A673 (cell line): ENCODE measurements around the gene EPN2. TPM values are rescaled to one million over a fixed set of nuclear protein-coding genes. Genes with fewer than 3 reads are reported as not detected.

ENCODE experiments used
- BruUV-seq: library from RNA; stranded (reverse); fragments of 400-500 nt; replicated peaks from 2 replicates; lab custom pipeline; 2021; lab: Mats Ljungman, UMichigan
- CTCF ChIA-PET: fragments of 300-600 bp; sonication (Branson Sonifier 250); formaldehyde crosslinking; loops from one replicate; lab custom pipeline; 2022; ENCODE audit warnings: antibody characterized with exemption; lab: Charles Lee
- POLR2A ChIA-PET: fragments of 300-600 bp; sonication (Branson Sonifier 250); formaldehyde crosslinking; loops from one replicate; lab custom pipeline; 2022; ENCODE audit warnings: antibody characterized with exemption; ENCODE audit not compliant: low non-redundant PET; lab: Charles Lee
- DNase-seq: peaks from one replicate; pipeline ENCODE4 v3.0.0-alpha.2; 2015; ENCODE audit warnings: low spot score
- H3K27ac ChIP-seq: fragments of 200-600 bp; sonication (generic); 2 replicates; pipeline ENCODE4 v1.5.1; 2016; ENCODE audit warnings: mixed run types, low read depth, mild to moderate bottlenecking, mixed read lengths, antibody characterized with exemption, low read length; ENCODE audit not compliant: poor library complexity, severe bottlenecking
- H3K27me3 ChIP-seq: fragments of 200-600 bp; sonication (generic); replicated peaks from 2 replicates; pipeline ENCODE4 v1.6.1; 2017; ENCODE audit warnings: mixed run types, low read depth, mild to moderate bottlenecking, mixed read lengths, antibody characterized with exemption, low read length; ENCODE audit not compliant: insufficient read depth, poor library complexity
- H3K36me3 ChIP-seq: fragments of 200-600 bp; sonication (generic); 2 replicates; pipeline ENCODE4 v1.6.1; 2016; ENCODE audit warnings: mixed run types, mild to moderate bottlenecking, mixed read lengths, antibody characterized with exemption, low read length; ENCODE audit not compliant: insufficient read depth, poor library complexity, severe bottlenecking
- H3K4me1 ChIP-seq: fragments of 200-600 bp; sonication (generic); 2 replicates; pipeline ENCODE4 v1.6.1; 2017; ENCODE audit warnings: mixed run types, mild to moderate bottlenecking, mixed read lengths, antibody characterized with exemption, low read length; ENCODE audit not compliant: insufficient read depth, poor library complexity, severe bottlenecking
- H3K4me3 ChIP-seq: fragments of 200-600 bp; sonication (generic); 2 replicates; pipeline ENCODE4 v1.5.1; 2016; ENCODE audit warnings: low read depth, mixed run types, mild to moderate bottlenecking, mixed read lengths, low read length; ENCODE audit not compliant: poor library complexity, severe bottlenecking
- H3K9me3 ChIP-seq: fragments of 200-600 bp; sonication (generic); 2 replicates; pipeline ENCODE4 v1.6.1; 2016; ENCODE audit warnings: mixed run types, low read depth, mild to moderate bottlenecking, mixed read lengths, antibody characterized with exemption, low read length; ENCODE audit not compliant: poor library complexity, severe bottlenecking
- EZH2 ChIP-seq: fragments of 200-600 bp; sonication (generic); IDR thresholded peaks from 2 replicates; pipeline ENCODE4 v1.6.1; 2017; ENCODE audit warnings: borderline replicate concordance, low read depth, mild to moderate bottlenecking, mixed read lengths, antibody characterized with exemption, low read length; ENCODE audit not compliant: poor library complexity, severe bottlenecking
- intact Hi-C: fragments of 100-400 bp; cut with micrococcal nuclease; formaldehyde crosslinking; loops from one replicate; pipeline ENCODE4 v1.10.0; 2022; ENCODE audit not compliant: unreplicated experiment
- total RNA-seq: library from RNA; stranded (reverse); gene quantifications from 2 replicates; pipeline ENCODE4 v1.2.3, GENCODE V29; 2021
- TF ChIP-seq, protein P1 (sequence below): fragments of 300-800, 200-600 bp; sonication (generic); conservative IDR thresholded peaks from 2 replicates; pipeline ENCODE4 v1.5.1; 2017; ENCODE audit warnings: low read depth, mild to moderate bottlenecking, antibody characterized with exemption, low read length, moderate library complexity, mixed read lengths

The EPN2 gene
- total RNA-seq, 1 experiment from 2014 or later, result 52.0 TPM

DNA sequence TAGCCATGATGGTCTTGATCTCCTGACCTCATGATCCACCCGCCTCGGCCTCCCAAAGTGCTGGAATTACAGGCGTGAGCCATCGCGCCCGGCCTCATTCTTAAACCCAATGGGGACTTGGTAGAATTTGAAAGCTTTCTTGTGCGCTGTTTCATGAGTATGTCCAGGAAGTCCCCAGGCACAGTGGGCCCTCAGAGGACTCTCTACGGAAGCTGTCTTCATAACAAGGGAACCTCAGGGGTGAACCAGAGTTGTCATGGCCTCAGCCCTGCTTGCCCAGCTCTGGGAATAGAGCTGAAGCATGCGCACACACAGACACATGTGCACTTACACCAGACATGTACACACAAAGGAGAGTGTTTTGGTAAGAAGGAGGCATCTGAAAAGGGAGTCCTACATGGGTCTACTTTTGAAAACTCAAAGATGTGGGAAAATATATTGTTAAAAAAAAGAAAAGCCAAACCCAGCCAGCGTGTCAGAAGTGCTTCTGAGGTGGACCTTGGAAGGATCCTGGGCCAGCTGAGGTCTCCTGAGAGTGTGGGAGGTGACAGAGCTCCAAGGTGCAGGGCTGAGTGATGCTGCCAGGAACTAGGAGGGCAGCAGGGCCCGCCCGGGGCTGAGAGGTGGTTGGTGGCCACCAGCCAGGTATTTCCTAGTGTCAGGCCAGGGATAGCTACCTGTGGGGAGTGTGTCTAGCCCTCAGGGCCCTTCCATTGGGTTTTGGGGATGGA, 54.6 kb downstream of the EPN2 start:
- Histone ChIP-seq H3K4me3 (no peak overlapping the region), H3K4me1 (no peaks in the 10 kb centered on the region), H3K36me3 (peaks cover 2% of the 10 kb centered on the region), H3K27ac (no peak overlapping the region), H3K9me3 (no peaks in the 10 kb centered on the region), H3K27me3 (no peaks in the 10 kb centered on the region)
- ChIA-PET POLR2A (no interaction called here), CTCF (interaction anchor here (0.7 kb wide), 1 partner anchor 37 kb away, joined by 13 read pairs; no protein-coding TSS in a partner anchor)
- DNase-seq, result no peak
- intact Hi-C loops, result no loop called here
- no peak for TF ChIP-seq EZH2
- TF ChIP-seq, protein P1, sequence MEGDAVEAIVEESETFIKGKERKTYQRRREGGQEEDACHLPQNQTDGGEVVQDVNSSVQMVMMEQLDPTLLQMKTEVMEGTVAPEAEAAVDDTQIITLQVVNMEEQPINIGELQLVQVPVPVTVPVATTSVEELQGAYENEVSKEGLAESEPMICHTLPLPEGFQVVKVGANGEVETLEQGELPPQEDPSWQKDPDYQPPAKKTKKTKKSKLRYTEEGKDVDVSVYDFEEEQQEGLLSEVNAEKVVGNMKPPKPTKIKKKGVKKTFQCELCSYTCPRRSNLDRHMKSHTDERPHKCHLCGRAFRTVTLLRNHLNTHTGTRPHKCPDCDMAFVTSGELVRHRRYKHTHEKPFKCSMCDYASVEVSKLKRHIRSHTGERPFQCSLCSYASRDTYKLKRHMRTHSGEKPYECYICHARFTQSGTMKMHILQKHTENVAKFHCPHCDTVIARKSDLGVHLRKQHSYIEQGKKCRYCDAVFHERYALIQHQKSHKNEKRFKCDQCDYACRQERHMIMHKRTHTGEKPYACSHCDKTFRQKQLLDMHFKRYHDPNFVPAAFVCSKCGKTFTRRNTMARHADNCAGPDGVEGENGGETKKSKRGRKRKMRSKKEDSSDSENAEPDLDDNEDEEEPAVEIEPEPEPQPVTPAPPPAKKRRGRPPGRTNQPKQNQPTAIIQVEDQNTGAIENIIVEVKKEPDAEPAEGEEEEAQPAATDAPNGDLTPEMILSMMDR, result no peak
- BruUV-seq, result no TSS peak

DNA sequence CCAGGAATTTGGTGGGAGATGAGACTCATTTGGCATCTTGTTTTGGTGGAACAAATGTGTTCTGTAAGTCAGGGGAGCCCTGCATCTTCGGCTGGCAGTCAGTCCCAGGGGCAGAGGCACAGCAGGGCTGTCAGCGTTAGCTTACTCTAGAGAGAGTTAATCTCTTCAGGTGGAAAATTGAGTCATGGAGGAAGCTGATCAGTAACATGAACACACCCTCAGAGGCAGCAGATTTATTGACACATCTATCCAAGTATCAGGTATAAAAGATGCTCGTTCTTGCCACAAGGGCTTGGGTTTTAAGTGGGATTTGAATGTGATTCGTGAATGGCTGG, 55.2 kb downstream of the EPN2 start:
- no peak overlapping the region for H3K4me3 ChIP-seq
- no peaks in the 10 kb centered on the region for H3K4me1 ChIP-seq
- peaks cover 2% of the 10 kb centered on the region for H3K36me3 ChIP-seq
- POLR2A ChIA-PET, result no interaction called here
- H3K27ac ChIP-seq, result no peak overlapping the region
- intact Hi-C loops, result no loop called here
- H3K9me3 ChIP-seq, result no peaks in the 10 kb centered on the region
- CTCF ChIA-PET, result no interaction called here
- TF ChIP-seq EZH2, result no peak
- TF ChIP-seq, protein P1, result no peak
- no TSS peak for BruUV-seq
- DNase-seq, result no peak
- H3K27me3 ChIP-seq, result no peaks in the 10 kb centered on the region

DNA sequence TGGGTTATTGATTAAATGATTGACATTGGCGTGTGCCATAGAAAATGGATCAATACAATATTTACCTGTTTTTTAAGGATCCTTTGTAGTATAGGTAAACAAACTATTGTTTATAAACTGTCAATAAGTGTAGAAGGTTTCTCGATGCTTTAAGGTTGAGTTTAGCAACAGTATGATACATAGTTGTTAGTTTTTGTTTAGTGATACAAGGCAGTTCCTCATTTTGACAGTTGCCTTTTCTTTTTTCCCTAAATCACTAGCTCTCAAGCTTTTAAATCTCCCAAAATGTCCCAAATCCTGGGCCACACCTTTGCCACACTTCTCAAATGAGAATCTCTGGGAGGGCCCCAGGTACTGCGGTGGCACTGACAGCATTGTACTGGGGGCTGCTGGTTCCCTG, 57.3 kb downstream of the EPN2 start:
- no peak overlapping the region for H3K4me3 ChIP-seq
- ChIA-PET POLR2A (no interaction called here), CTCF (no interaction called here)
- intact Hi-C loops, result no loop called here
- no peaks in the 10 kb centered on the region for H3K4me1 ChIP-seq
- H3K27ac ChIP-seq, result no peak overlapping the region
- no TSS peak for BruUV-seq
- H3K9me3 ChIP-seq, result no peaks in the 10 kb centered on the region
- H3K36me3 ChIP-seq, result no peaks in the 10 kb centered on the region
- DNase-seq, result no peak
- TF ChIP-seq, protein P1, result no peak
- no peak for TF ChIP-seq EZH2
- H3K27me3 ChIP-seq, result no peaks in the 10 kb centered on the region
